Tibial artery (tissue), 4 donors: ENCODE data around the gene BCL11B.
A peak's percentile ranks its signal among the peaks of the same experiment; 100 is the strongest.

Source experiments
- DNase-seq, 2 donors: peaks; one replicate each; pipeline ENCODE4 v3.0.0-alpha.2; 2019
- H3K27ac ChIP-seq, 2 donors: fragments of 200-600 bp; sonication (generic) in 1 of 2; 1 replicate in 1 of 2; 2 replicates in 1 of 2; pipeline ENCODE4 v1.5.1; 2018 to 2019; ENCODE audit warnings: mild to moderate bottlenecking in 1 of 2
- H3K27me3 ChIP-seq, 2 donors: fragments of 200-600 bp; sonication (generic) in 1 of 2; one replicate each; pipeline versions ENCODE4 v1.5.1 to v1.6.0; 2016 to 2019
- H3K36me3 ChIP-seq, 3 donors: fragments of 200-600 bp; sonication (generic) in 2 of 3; one replicate each; pipeline ENCODE4 v1.5.1; 2016 to 2019; ENCODE audit warnings: mild to moderate bottlenecking in 2 of 3
- H3K4me1 ChIP-seq, 4 donors: fragments of 200-600 bp; sonication (generic) in 2 of 4; 1 replicate in 3 of 4; 2 replicates in 1 of 4; pipeline ENCODE4 v1.5.1; 2016 to 2019
- H3K4me3 ChIP-seq, 2 donors: fragments of 200-600 bp; sonication (generic) in 1 of 2; 1 replicate in 1 of 2; 2 replicates in 1 of 2; pipeline ENCODE4 v1.5.1; 2018 to 2019; ENCODE audit warnings: mild to moderate bottlenecking in 2 of 2
- H3K9me3 ChIP-seq, 3 donors: fragments of 200-600 bp; sonication (generic) in 1 of 3; one replicate each; pipeline ENCODE4 v1.5.1; 2016 to 2019
- CTCF ChIP-seq, 2 experiments: fragments of 200-600 bp in 1 of 2; fragments of 450-650 bp in 1 of 2; IDR thresholded peaks; one replicate each; pipeline ENCODE4 v1.5.1; 2017 to 2019; ENCODE audit warnings: antibody characterized with exemption in 2 of 2, mild to moderate bottlenecking in 1 of 2, moderate library complexity in 1 of 2
- intact Hi-C: fragments of 100-400 bp; cut with DNase I; formaldehyde crosslinking; loops from one replicate; pipeline ENCODE4 v1.15.0; 2023; ENCODE audit warnings: low total_unique reads

Gene BCL11B

GRCh38 chr14:99278836-99279235, 6.8 kb upstream of the BCL11B start:
- Histone ChIP-seq H3K4me3 (no peak overlapping the region), H3K27me3 (peaks cover 0 to 41% of the 10 kb centered on the region in 2 donors), H3K36me3 (no peaks in the 10 kb centered on the region), H3K4me1 (peaks cover 0 to 9% (median 7%) of the 10 kb centered on the region in 4 donors), H3K27ac (no peak overlapping the region), H3K9me3 (no peaks in the 10 kb centered on the region)
- intact Hi-C loops: no loop called here
- TF ChIP-seq CTCF (IDR thresholded peaks at IDR 0.05): no peak
- no peak for DNase-seq

GRCh38 chr14:99277530-99277929, 5.5 kb upstream of the BCL11B start:
- no peak overlapping the region for H3K4me3 ChIP-seq
- no peaks in the 10 kb centered on the region for H3K9me3 ChIP-seq
- peaks cover 0 to 51% of the 10 kb centered on the region in 2 donors for H3K27me3 ChIP-seq
- peaks cover 0 to 23% (median 20%) of the 10 kb centered on the region in 4 donors for H3K4me1 ChIP-seq
- intact Hi-C loops: no loop called here
- no peak for DNase-seq
- no peak overlapping the region for H3K27ac ChIP-seq
- TF ChIP-seq CTCF (IDR thresholded peaks at IDR 0.05): no peak
- H3K36me3 ChIP-seq: no peaks in the 10 kb centered on the region

- intact Hi-C loops: no loop called here
- H3K4me1 ChIP-seq: peaks cover 0 to 33% (median 31%) of the 10 kb centered on the region in 4 donors
- peaks cover 0 to 59% of the 10 kb centered on the region in 2 donors for H3K27me3 ChIP-seq
- H3K27ac ChIP-seq: no peak overlapping the region
- no peak overlapping the region for H3K4me3 ChIP-seq
- no peaks in the 10 kb centered on the region for H3K36me3 ChIP-seq
- DNase-seq: no peak
- no peaks in the 10 kb centered on the region for H3K9me3 ChIP-seq
- no peak for TF ChIP-seq CTCF (IDR thresholded peaks at IDR 0.05)
Measured at GRCh38 chr14:99276482-99276881, 4.5 kb upstream of the BCL11B start.

GRCh38 chr14:99275222-99275584, 3.2 kb upstream of the BCL11B start:
- no peak for DNase-seq
- TF ChIP-seq CTCF (IDR thresholded peaks at IDR 0.05): no peak
- peaks cover 0 to 63% of the 10 kb centered on the region in 2 donors for H3K27me3 ChIP-seq
- intact Hi-C loops: no loop called here
- no peaks in the 10 kb centered on the region for H3K36me3 ChIP-seq
- no peak overlapping the region for H3K27ac ChIP-seq
- peaks cover 0 to 45% (median 42%) of the 10 kb centered on the region in 4 donors for H3K4me1 ChIP-seq
- H3K9me3 ChIP-seq: no peaks in the 10 kb centered on the region
- H3K4me3 ChIP-seq: no peak overlapping the region

GRCh38 chr14:99274346-99275221, 2.6 kb upstream of the BCL11B start:
- Histone ChIP-seq H3K36me3 (no peaks in the 10 kb centered on the region), H3K4me3 (peak overlapping the region; percentile 22 to 37), H3K27me3 (peaks cover 0 to 63% of the 10 kb centered on the region in 2 donors), H3K4me1 (peaks cover 0 to 51% (median 45%) of the 10 kb centered on the region in 4 donors), H3K9me3 (no peaks in the 10 kb centered on the region), H3K27ac (no peak overlapping the region)
- peak; percentile 53 to 72 for DNase-seq
- intact Hi-C loops: no loop called here
- TF ChIP-seq CTCF (IDR thresholded peaks at IDR 0.05): no peak
